ES-I3 (cell line): ENCODE results near the gene HSPB1.

Experiments used
- H3K36me3 ChIP-seq: 2 replicates; pipeline ENCODE4 v1.6.1; 2013; ENCODE audit warnings: mild to moderate bottlenecking, low read length, control low read depth, moderate library complexity; ENCODE audit not compliant: insufficient read depth
- H3K4me1 ChIP-seq: 2 replicates; pipeline ENCODE4 v1.6.1; 2013; ENCODE audit warnings: mild to moderate bottlenecking, control low read depth, low read length; ENCODE audit not compliant: insufficient read depth
- H3K9ac ChIP-seq: 2 replicates; pipeline ENCODE4 v1.6.1; 2013; ENCODE audit warnings: low read depth, mild to moderate bottlenecking, low read length, moderate library complexity
- H3K9me3 ChIP-seq: 2 replicates; pipeline ENCODE4 v1.6.1; 2013; ENCODE audit warnings: mild to moderate bottlenecking, low read length, moderate library complexity; ENCODE audit not compliant: control insufficient read depth, insufficient read depth

HSPB1 gene

DNA sequence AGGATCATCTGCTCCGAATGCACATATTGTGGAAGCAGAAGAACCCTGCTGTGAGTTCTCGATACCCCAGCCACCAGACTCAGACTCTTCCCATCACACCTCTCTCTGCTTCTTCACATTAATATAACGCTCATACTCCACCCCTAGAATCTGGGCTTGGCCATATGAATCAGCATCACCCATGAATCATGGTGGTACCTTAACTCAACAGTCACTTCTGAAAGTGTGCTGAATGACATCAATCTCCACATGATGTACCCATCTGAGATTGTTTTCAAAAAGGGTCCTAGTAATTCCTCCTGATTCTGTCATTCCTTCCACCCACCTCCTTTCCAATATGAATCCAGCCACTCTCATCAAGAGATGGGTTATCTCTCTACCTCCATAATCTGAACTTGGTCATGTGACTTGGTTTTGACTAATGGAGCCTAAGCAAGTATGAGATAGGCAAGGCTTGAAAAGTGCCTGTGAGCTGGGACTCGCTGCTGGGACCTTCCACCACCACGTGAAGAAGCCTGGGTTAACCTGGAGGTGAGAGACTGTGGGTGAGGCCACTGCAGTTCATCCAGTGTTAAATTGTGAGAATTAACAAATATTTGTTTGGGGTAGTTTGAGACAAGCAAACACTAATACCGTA lies 40.9 kb downstream of the HSPB1 start:
- no peak overlapping the region for H3K9ac ChIP-seq

GRCh38 chr7:76343931-76344321 lies 41.5 kb downstream of the HSPB1 start:
- H3K36me3 ChIP-seq, result peaks cover 37% of the 10 kb centered on the region
- H3K9ac ChIP-seq, result no peak overlapping the region
- H3K9me3 ChIP-seq, result no peaks in the 10 kb centered on the region
- no peaks in the 10 kb centered on the region; the same call in 1 of the 2 replicates for H3K4me1 ChIP-seq

More for the DNA sequence above, 40.9 kb downstream of the HSPB1 start:
- H3K4me1 ChIP-seq, result peaks cover 5% of the 10 kb centered on the region
- H3K9me3 ChIP-seq, result no peaks in the 10 kb centered on the region
- peaks cover 36% of the 10 kb centered on the region for H3K36me3 ChIP-seq

DNA sequence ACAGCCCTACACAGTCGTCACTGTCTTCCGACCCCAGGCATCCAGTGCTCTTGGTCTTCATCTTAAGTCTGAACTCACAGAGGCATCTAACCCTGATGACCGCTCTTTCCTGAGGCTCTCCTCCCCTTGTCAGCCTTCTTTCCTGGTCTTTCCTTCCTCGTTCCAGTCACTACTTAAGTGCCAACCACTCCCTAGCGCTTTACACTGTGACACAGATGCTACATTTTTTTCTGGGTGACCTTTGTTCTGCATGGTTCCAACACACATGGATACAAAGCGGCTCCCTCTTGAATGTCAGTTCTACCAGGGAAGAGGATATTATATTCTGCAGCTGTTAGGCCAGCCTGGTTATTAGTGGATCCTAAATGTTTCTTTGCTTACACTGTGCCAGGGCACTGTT lies 43.6 kb downstream of the HSPB1 start:
- no peaks in the 10 kb centered on the region; the same call in 1 of the 2 replicates for H3K4me1 ChIP-seq
- H3K36me3 ChIP-seq, result peaks cover 47% of the 10 kb centered on the region

GRCh38 chr7:76346778-76347177 lies 44.3 kb downstream of the HSPB1 start:
- Histone ChIP-seq H3K9me3 (no peaks in the 10 kb centered on the region), H3K4me1 (peaks cover under 1% of the 10 kb centered on the region), H3K9ac (no peak overlapping the region), H3K36me3 (peaks cover 47% of the 10 kb centered on the region)

More for the DNA sequence above, 43.6 kb downstream of the HSPB1 start:
- Histone ChIP-seq H3K9ac (no peak overlapping the region), H3K9me3 (no peaks in the 10 kb centered on the region)

DNA sequence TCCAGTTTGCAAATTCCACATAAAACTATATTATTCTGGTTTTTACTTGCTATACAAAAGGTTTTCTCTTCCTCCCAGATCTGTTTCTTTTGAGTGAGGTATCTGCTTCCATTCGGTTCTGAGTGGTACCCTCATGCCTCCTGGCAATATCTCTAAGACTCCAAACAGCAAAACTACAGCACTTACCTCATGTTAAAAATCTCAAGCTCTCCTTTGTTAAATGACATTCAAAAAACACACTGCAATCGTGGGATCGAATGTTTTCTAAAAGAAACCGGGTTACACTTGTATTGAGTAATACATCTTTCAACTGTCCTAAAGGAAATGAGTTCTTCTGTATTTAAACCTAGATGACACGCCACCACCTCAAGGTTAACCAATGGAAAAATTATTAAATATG lies 45.2 kb downstream of the HSPB1 start:
- Histone ChIP-seq H3K9me3 (no peaks in the 10 kb centered on the region), H3K36me3 (peaks cover 50% of the 10 kb centered on the region), H3K9ac (no peak overlapping the region), H3K4me1 (peaks cover 6% of the 10 kb centered on the region; the same call in 1 of the 2 replicates)

DNA sequence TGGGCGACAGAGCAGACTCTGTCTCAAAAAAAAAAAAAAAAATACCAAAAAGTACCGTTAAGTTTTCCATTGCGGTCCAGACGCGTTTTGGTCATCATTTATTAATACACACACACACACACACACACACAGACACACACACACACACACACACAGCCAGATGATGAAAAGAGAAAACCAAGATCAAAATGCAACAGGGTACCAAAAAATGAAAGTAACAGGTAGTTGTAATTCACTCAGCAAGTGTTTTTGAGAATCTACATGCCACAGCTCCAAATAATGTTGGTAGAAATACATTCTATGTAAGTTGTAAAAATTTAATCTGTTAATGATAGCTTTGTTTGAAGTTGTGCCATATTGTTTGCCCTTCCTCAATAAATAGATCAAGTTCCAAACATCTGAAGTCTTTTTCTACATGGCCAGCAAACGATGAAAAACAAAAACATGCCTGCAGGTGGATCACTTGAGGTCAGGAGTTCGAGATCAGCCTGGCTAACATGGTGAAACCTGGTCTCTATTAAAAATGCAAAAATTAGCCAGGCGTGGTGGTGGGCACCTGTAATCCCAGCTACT lies 46.9 kb downstream of the HSPB1 start:
- peaks cover 6% of the 10 kb centered on the region; the same call in 1 of the 2 replicates for H3K4me1 ChIP-seq
- H3K9me3 ChIP-seq, result no peaks in the 10 kb centered on the region
- no peak overlapping the region for H3K9ac ChIP-seq
- H3K36me3 ChIP-seq, result peaks cover 45% of the 10 kb centered on the region

DNA sequence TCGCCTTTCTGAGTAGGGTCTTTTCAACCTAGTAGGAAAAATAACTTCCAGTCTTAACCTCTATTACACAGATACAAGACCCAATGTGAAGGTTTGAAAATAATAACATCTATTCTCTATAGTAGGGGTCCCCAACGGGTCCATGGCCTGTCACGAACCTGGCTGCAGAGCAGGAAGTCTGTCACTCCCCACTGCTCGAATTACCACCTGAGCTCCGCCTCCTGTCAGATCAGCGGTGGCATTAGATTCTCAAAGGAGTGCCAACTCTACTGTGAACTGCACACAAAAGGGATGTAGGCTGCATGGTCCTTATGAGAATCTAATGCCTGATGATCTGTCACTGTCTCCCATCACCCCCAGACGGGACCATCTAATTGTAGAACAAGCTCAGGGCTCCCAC lies 48.9 kb downstream of the HSPB1 start:
- H3K36me3 ChIP-seq, result peaks cover 46% of the 10 kb centered on the region
- H3K9me3 ChIP-seq, result no peaks in the 10 kb centered on the region
- H3K4me1 ChIP-seq, result peaks cover 17% of the 10 kb centered on the region
- no peak overlapping the region for H3K9ac ChIP-seq

DNA sequence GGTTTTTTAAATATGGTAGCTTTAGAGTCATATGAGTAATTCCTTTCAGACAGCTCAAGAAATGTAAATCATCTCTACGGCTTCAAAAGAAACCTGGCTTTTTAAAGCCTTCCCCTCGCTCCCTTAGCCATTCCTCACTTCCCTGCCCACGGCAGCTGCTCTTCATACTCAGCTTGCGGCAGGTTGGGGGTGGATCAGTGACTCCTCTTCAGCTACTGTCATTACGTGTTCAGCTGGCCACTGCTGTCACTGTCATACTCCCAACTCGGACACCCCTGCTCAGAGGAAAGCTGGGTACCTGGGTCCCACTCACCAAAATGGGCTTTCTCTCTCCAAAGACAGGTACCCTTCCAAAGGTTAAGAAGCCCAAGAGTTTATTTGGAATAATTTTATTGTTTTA lies 49.7 kb downstream of the HSPB1 start:
- Histone ChIP-seq H3K9me3 (no peaks in the 10 kb centered on the region), H3K36me3 (peaks cover 46% of the 10 kb centered on the region), H3K9ac (no peak overlapping the region), H3K4me1 (peaks cover 22% of the 10 kb centered on the region)

GRCh38 chr7:76353744-76354143 lies 51.3 kb downstream of the HSPB1 start:
- no peaks in the 10 kb centered on the region for H3K9me3 ChIP-seq
- H3K36me3 ChIP-seq, result peaks cover 36% of the 10 kb centered on the region
- H3K4me1 ChIP-seq, result peaks cover 22% of the 10 kb centered on the region
- H3K9ac ChIP-seq, result no peak overlapping the region
